HG03060 (cell line): Measurements from ENCODE around the gene C12orf75.

Experiments
- ATAC-seq: cut with Tn5 transposase; IDR thresholded peaks from one replicate; pipeline ENCODE4 v1.9.1; 2021; ENCODE audit warnings: low read depth, moderate number of reproducible peaks; ENCODE audit not compliant: unreplicated experiment

C12orf75 gene

DNA sequence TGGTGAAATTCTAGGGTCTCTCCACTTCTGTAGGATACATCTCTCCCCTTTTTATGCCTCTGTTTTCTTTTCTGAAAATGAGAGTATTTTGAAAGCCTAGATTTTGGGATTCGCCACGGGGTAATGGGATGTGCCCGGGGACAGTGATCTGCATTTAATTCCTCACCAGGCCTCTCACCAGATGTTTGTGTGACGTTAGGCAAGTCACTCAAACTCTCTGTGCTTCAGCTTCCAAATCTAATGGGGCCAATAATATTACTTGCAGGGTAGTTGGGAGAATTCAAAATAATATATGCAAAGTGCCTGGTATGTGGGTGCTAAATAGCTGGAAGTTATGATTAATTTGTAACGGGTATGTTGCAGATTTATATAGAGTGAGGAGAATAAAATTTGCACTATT is 78.8 kb downstream of the C12orf75 start:
- ATAC-seq: no peak

DNA sequence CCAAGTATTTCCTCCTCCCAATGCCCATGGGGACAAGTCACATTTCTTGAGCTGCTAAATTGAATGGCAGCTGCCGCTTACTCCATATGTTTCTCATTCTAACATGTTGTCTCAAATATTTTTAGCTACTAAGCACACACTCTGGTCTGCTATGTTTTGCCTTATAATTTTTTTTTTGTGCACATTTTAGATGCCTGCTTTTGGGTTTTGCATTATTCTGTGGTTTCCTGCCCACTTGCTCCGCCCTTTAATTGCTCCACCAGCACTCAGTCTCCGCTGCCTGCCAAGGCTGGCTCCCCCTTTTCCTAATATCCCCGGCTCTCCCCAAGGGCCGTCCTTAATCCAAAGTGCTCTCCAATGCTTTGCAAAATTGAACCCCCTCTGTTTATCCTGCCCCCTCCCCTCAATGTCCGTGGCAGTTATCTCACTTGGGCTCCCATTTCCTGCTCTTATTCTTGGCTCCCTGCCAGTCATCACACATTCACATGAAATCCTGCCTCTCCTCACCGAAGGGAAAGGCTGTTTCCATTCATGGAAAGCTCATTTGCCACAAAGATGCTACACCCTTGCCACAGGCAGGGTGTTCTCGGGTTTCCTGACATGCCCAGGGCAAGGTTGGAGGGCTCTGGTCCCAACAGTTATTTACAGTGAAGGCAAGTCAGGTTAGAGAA is 79.4 kb downstream of the C12orf75 start:
- no peak for ATAC-seq

DNA sequence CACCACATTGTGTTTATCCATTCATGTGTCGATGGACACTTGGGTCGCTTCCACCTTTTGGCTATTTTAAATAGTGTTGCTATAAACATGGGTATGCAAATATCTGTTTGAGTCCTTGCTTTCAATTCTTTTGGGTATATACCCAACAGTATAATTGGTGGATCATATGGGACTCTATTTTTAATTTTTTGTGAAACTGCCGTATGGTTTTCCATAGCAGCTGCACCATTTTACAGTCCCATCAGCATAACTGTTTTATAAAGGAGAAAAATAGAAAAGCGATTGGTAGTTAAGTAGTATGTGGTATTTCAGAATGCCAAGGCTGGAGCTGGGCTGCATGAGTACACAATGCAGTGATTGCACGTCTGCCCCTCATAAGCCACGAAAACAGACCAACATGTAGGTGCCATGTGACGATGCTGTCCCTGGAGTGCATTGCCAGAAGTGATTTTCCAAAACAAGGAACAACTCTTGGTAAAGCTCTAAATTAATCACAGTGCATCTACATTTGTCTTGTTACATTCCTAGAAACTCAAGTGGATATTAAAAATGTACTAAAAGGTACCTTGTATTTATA is 83.5 kb downstream of the C12orf75 start:
- ATAC-seq: no peak

DNA sequence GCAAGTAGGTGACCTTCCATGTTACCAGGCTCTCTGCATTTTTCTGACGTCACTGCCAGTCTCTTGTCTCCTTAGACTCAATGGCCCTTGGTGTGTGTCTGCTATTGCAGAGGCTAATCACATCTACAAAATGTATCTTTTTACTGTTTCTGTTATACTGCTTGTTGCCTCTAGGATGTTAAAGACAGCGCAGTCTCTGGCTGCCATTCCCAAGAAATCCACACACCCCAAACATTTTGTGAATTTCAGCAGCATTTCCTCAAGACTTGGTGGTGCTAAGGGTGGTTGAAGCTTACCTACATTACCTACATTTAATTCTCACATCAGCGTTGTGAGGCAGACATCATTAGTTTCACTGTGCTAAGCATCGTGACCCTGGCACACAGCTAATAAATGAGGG is 87.2 kb downstream of the C12orf75 start:
- ATAC-seq: no peak

DNA sequence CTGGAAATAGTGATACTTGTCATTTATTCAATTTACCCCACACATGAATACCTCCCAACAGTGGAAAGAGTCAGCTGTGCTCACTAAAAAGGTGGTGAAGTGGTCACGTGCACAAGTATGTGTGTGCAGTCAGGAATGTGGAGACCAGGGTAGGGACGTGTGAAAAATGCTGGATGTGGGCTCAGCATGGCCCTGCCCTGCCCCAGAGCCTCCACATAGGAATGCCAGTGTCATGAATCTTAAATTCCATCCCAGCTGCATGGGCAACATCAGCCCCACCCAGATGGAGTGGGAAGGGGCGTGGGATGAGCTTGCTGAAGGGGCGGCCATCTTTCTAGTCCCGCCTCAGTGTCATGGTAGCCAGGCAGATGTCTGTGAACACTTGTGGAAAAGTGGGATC is 87.7 kb downstream of the C12orf75 start:
- ATAC-seq: no peak

DNA sequence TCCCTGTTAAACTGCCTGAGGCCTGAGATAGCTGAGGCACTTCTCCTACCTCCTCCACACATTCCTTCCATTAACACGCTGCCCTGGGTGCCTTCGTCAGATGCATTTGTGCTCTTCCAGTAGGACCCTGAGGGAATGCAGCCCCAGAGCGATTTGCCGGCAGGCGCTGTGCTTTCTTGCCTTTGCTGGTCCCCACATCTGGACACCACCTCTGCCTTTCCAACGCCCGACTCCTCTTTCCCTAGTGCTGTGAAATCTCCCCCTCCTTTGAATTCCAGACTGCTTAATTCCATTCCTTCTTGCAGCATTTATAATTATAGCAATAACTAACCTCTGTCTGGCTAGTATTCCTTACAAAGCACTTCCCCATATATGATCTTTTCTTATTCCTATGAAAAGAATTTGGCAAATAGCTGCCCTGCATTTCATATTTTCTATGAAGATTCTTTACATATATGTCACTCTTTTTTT is 88.4 kb downstream of the C12orf75 start:
- no peak for ATAC-seq

DNA sequence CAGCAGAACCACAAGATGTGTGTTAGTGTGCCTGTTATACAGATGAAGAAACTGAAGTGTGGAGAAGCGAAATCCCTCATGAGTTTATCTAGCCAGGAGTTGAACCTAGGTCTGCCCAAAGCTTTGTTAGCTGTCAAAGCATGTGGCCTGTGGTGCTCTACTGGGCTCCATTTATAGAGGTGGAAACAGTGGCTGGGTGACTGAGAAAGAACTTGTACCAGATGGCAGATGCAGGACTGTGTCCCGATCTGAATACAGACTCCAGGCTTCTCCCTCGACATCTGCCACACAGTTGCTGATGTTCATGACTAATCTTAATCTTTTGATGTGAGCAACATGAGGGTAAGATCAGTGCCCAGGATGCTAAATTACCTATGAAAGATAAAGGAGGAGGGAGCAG is 89.1 kb downstream of the C12orf75 start:
- ATAC-seq: no peak

DNA sequence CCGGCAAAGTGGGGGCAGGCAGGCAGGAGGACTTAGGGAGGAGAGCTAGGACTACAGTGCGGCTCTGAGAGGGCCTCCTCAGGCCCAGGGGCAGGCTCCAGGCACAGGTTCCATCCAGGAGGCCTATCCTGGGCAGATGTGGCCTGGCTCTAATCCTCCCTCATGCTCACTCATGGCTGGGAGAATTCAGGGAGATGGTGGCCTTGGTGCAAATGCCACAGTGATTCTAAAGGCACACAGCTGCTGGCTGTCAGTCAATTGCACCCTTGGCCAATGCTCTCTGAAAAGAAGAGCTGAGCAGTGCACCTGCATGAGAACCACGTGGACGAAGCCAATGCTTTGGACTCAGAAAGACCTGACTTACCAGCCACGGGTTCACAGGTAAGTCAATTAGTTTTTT is 89.6 kb downstream of the C12orf75 start:
- no peak for ATAC-seq

DNA sequence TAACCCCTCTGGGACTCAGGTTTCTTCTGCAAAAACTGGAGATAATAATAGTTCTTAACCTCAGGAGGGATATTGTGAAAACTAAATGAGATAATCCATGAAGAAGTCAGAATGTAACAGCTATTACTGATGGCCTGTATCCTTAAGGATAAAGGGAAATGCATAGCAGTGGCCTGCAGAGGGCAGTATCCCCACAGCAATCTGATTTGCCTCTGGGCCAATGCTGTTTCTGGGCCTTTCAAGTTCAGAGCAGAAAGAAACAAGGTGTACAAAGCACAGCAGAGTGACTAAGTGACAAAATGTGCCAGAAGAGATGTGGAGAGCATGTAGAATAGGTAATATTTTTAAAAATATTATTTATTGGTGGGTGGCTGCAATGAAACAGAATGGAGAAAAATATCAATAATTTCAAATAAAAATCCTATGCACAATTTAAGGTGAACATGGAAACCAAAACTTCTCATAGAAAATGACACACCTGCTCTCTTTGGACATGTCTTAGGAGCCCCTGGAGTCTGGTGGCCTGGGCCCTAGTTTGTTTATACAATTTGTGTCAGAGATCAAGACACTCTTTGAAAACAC is 90.3 kb downstream of the C12orf75 start:
- ATAC-seq: no peak
